B cell (primary cell): Measurements from ENCODE around the gene DCUN1D4. TPM values are rescaled to one million over a fixed set of nuclear protein-coding genes. Genes with fewer than 3 reads are reported as not detected.

Experiments used
- ATAC-seq: fragments of 200-7000 bp; cut with Tn5 transposase; one replicate; pipeline ENCODE4 v1.10.0; 2021; ENCODE audit warnings: low read depth, mild to moderate bottlenecking, moderate number of reproducible peaks, moderate library complexity
- CTCF ChIA-PET: fragments of 350-600 bp; sonication (Branson Sonifier 250); formaldehyde crosslinking; loops from one replicate; lab custom pipeline; 2021; ENCODE audit warnings: antibody characterized with exemption, inconsistent platforms; lab: Charles Lee
- POLR2A ChIA-PET: fragments of 350-600 bp; sonication (Branson Sonifier 250); formaldehyde crosslinking; loops from one replicate; lab custom pipeline; 2021; ENCODE audit warnings: antibody characterized with exemption; lab: Charles Lee
- DNase-seq: peaks from one replicate; pipeline ENCODE4 v3.0.0; 2013
- H2AFZ ChIP-seq: 2 replicates; pipeline ENCODE4 v1.6.1; 2012; ENCODE audit warnings: mild to moderate bottlenecking, low read depth, low read length; ENCODE audit not compliant: insufficient read depth, poor library complexity, severe bottlenecking
- H3K27ac ChIP-seq, 2 donors: 1 replicate in 1 of 2; 2 replicates in 1 of 2; pipeline ENCODE4 v1.5.1; 2012 to 2013; ENCODE audit warnings: low read length in 2 of 2, mild to moderate bottlenecking in 2 of 2, moderate library complexity in 1 of 2
- H3K27me3 ChIP-seq, 4 experiments: fragments of 200-600 bp in 1 of 4; sonication (generic) in 1 of 4; replicated peaks in 1 of 4; 1 replicate in 2 of 4; 2 replicates in 2 of 4; pipeline versions ENCODE4 v1.6.1 to v1.7.0; 2013 to 2016; ENCODE audit warnings: low read length in 3 of 4, mild to moderate bottlenecking in 2 of 4, mixed read lengths in 1 of 4, moderate library complexity in 1 of 4; ENCODE audit not compliant: insufficient read depth in 4 of 4, control insufficient read depth in 3 of 4; ENCODE audit errors: control extremely low read depth in 1 of 4
- H3K36me3 ChIP-seq, 2 experiments: replicated peaks in 1 of 2; 1 replicate in 1 of 2; 2 replicates in 1 of 2; pipeline versions ENCODE4 v1.6.1 to v1.7.1; 2013; ENCODE audit warnings: low read length in 1 of 2; ENCODE audit not compliant: insufficient read depth in 2 of 2, control insufficient read depth in 1 of 2; ENCODE audit errors: control extremely low read depth in 1 of 2, extremely low read depth in 1 of 2
- H3K4me1 ChIP-seq, 2 donors: fragments of 200-600 bp in 1 of 2; sonication (generic) in 1 of 2; 1 replicate in 1 of 2; 2 replicates in 1 of 2; pipeline versions ENCODE4 v1.5.1 to v1.6.1; 2013 to 2017; ENCODE audit warnings: low read length in 2 of 2; ENCODE audit not compliant: control insufficient read depth in 2 of 2, insufficient read depth in 2 of 2
- H3K4me2 ChIP-seq: replicated peaks from 2 replicates; pipeline ENCODE3; 2012; ENCODE audit warnings: mild to moderate bottlenecking, low read depth, low read length; ENCODE audit not compliant: poor library complexity, severe bottlenecking
- H3K4me3 ChIP-seq, 5 experiments: fragments of 200-600 bp in 1 of 5; sonication (generic) in 1 of 5; 1 replicate in 3 of 5; 2 replicates in 2 of 5; pipeline versions ENCODE4 v1.5.1 to v1.7.0; 2011 to 2016; ENCODE audit warnings: low read length in 4 of 5, mild to moderate bottlenecking in 4 of 5, low read depth in 2 of 5, control low read depth in 1 of 5, moderate library complexity in 1 of 5; ENCODE audit not compliant: insufficient read depth in 1 of 5; ENCODE audit errors: control extremely low read depth in 1 of 5, extremely low read depth in 1 of 5
- H3K79me2 ChIP-seq: fragments of 200-600 bp; sonication (generic); one replicate; pipeline ENCODE4 v1.6.0; 2016; ENCODE audit warnings: low read length; ENCODE audit not compliant: control insufficient read depth, insufficient read depth
- H3K9ac ChIP-seq: fragments of 200-600 bp; sonication (generic); 2 replicates; pipeline ENCODE4 v1.6.1; 2017; ENCODE audit warnings: mild to moderate bottlenecking, low read length, moderate library complexity
- H3K9me3 ChIP-seq, 3 donors: one replicate each; pipeline versions ENCODE4 v1.6.1 to v1.7.1; 2013; ENCODE audit warnings: low read length in 2 of 3; ENCODE audit not compliant: control insufficient read depth in 2 of 3, insufficient read depth in 1 of 3; ENCODE audit errors: control extremely low read depth in 1 of 3
- H4K20me1 ChIP-seq: 2 replicates; pipeline ENCODE4 v1.6.0; 2012; ENCODE audit warnings: mild to moderate bottlenecking, low read length; ENCODE audit not compliant: insufficient read depth, control insufficient read depth, poor library complexity, severe bottlenecking
- H3K27ac Mint-ChIP-seq: one replicate; pipeline ENCODE4 v1.8.0; 2021; ENCODE audit warnings: mixed read lengths
- H3K27me3 Mint-ChIP-seq: one replicate; pipeline ENCODE4 v1.8.0; 2021; ENCODE audit warnings: mixed read lengths
- H3K4me1 Mint-ChIP-seq: one replicate; pipeline ENCODE4 v1.8.0; 2021; ENCODE audit warnings: mixed read lengths
- H3K4me3 Mint-ChIP-seq: one replicate; pipeline ENCODE4 v1.8.0; 2021; ENCODE audit warnings: mixed read lengths
- H3K9me3 Mint-ChIP-seq: one replicate; pipeline ENCODE4 v1.8.0; 2022; ENCODE audit warnings: mixed read lengths; ENCODE audit not compliant: insufficient read depth
- CTCF ChIP-seq: fragments of 200-600 bp; IDR thresholded peaks from one replicate; pipeline ENCODE4 v1.8.0; 2022; ENCODE audit warnings: antibody characterized with exemption, mild to moderate bottlenecking
- EZH2 ChIP-seq: IDR thresholded peaks from 2 replicates; pipeline ENCODE4 v1.6.1; 2012; ENCODE audit warnings: borderline replicate concordance, low read depth, mild to moderate bottlenecking, moderate library complexity, low read length; ENCODE audit not compliant: insufficient read depth, poor library complexity, severe bottlenecking
- WGBS: methylation state at CpG from one replicate; pipeline ENCODE4 v1.1.5; 2013; ENCODE audit warnings: missing lambda C conversion rate; ENCODE audit not compliant: insufficient coverage; 5-methylcytosine and 5-hydroxymethylcytosine counted together
- intact Hi-C: fragments of 100-400 bp; cut with micrococcal nuclease; formaldehyde crosslinking; loops from one replicate; pipeline ENCODE4 v1.10.0; 2022
- polyA plus RNA-seq: library from polyadenylated mRNA; depleted of rRNA; stranded (reverse); fragments of >200 nt; gene quantifications from 2 replicates; pipeline ENCODE4 v1.2.3, GENCODE V29; 2012
- total RNA-seq, 2 donors: library from RNA; stranded (reverse); fragments of 120-200 nt in 1 of 2; gene quantifications; 1 replicate in 1 of 2; 2 replicates in 1 of 2; pipeline versions ENCODE4 v1.2.3 to v1.2.4, GENCODE V29; 2013 to 2022

DCUN1D4 gene
- total and polyA plus RNA-seq, 2 donors (not counting 1 experiment from before 2014, with no cell fraction given), result 15.1 to 39.7 TPM

GRCh38 chr4:51843309-51844152 lies 578 bp downstream of the DCUN1D4 start:
- 0% methylated on average over 22 of the region's 64 CpGs for WGBS
- H3K9ac ChIP-seq, result peak overlapping the region; percentile 95
- no peak for TF ChIP-seq EZH2
- no peaks in the 10 kb centered on the region for H3K9me3 Mint-ChIP-seq
- no peaks in the 10 kb centered on the region for H3K27me3 Mint-ChIP-seq
- H3K79me2 ChIP-seq, result peaks cover 9% of the 10 kb centered on the region
- peaks cover 11% of the 10 kb centered on the region for H3K4me1 Mint-ChIP-seq
- H3K27ac Mint-ChIP-seq, result peak overlapping the region; percentile 88
- CTCF ChIA-PET, result interaction anchor here (1.1 to 3.1 kb wide), 4 partner anchors 11 to 183 kb away, joined by 3 to 20 read pairs (median 4); no protein-coding TSS in a partner anchor
- H3K27me3 ChIP-seq, result no peaks in the 10 kb centered on the region
- intact Hi-C loops, result loop anchor here (1.0 to 5.0 kb wide), 6 partner anchors 54 to 1523 kb away; partner anchors contain the start of genes SCFD2 and SGCB
- peak overlapping the region; percentile 64 to 81 for H3K27ac ChIP-seq
- H3K36me3 ChIP-seq, result no peaks in the 10 kb centered on the region
- H3K4me3 Mint-ChIP-seq, result peak overlapping the region; percentile 94
- peaks cover 9 to 12% of the 10 kb centered on the region in 2 donors for H3K4me1 ChIP-seq
- H4K20me1 ChIP-seq, result no peaks in the 10 kb centered on the region
- peak overlapping the region; percentile 97 for H3K4me2 ChIP-seq
- peaks cover 0 to 5% (median 2%) of the 10 kb centered on the region in 3 donors for H3K9me3 ChIP-seq
- POLR2A ChIA-PET, result interaction anchor here (0.6 to 1.1 kb wide), 4 partner anchors 9 to 1363 kb away, joined by 3 to 4 read pairs (median 3); partner anchors contain the start of gene SGCB
- ATAC-seq, result peak; percentile 18
- H3K4me3 ChIP-seq, result peak overlapping the region; percentile 43 to 96 (median 76)
- H2AFZ ChIP-seq, result peak overlapping the region; percentile 94
- DNase-seq, result peak; percentile 63

DNA sequence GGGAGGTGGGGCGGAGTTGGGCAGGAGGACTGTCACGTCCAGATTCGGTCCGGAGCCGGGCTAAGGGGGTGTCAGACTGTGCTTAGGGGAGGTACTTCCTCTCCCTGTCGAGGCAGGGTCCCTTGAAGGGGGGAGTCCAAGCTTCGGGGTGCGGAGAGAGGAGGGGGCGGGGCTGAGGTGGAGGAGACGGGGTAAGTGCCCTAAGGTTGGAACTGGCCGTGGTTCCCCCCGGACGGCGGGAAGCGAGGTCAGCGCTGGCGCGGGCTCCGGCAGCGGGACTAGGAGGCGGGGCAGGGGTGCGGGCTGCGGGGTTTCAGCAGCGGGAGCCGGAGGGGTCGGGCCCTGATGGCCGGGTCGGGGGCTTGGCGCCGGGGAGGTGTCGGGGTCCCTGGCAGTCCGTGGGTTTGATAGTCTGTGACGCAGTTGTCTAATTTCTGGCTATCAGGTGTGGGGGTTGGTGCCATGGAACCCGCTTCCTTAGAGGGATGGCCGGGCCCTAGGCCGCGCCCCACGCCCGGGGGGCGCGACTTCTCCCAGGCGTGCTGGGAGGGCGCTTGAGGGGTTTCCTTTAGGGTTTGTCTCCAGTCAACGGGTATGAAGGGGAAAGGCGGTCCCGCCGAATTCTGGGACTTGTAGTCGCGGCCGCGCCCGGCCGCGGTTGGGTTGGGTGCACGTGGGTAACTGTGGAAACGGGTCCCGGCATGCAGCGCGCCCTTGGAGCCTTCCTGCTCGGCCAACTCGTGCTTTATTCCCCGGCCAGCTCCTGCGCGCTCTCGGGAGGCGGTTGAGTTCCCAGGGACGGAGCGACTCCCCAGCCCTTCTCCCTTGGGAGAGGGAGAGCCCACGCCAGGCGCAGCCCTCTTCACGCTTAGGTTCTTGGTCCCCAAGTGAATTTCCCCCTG lies 1.5 kb downstream of the DCUN1D4 start:
- POLR2A ChIA-PET, result interaction anchor here (0.6 to 0.9 kb wide), 3 partner anchors 10 to 1362 kb away, joined by 3 to 4 read pairs (median 3); partner anchors contain the start of gene SGCB
- no peaks in the 10 kb centered on the region for H3K27me3 Mint-ChIP-seq
- H3K27ac Mint-ChIP-seq, result peak overlapping the region; percentile 88
- H3K4me3 Mint-ChIP-seq, result peak overlapping the region; percentile 84
- peak overlapping the region; percentile 94 for H2AFZ ChIP-seq
- peak overlapping the region; percentile 95 for H3K9ac ChIP-seq
- under 1% methylated on average over 68 of the region's 71 CpGs for WGBS
- CTCF ChIA-PET, result no interaction called here
- H3K79me2 ChIP-seq, result peaks cover 11% of the 10 kb centered on the region
- no peaks in the 10 kb centered on the region for H3K27me3 ChIP-seq
- peaks cover 11% of the 10 kb centered on the region for H3K4me1 Mint-ChIP-seq
- TF ChIP-seq CTCF, result no peak
- TF ChIP-seq EZH2, result no peak
- peak overlapping the region; percentile 63 to 81 for H3K27ac ChIP-seq
- ATAC-seq, result peak; percentile 18
- intact Hi-C loops, result loop anchor here (1.0 to 5.0 kb wide), 5 partner anchors 53 to 1522 kb away; partner anchors contain the start of gene SCFD2
- peak overlapping the region; percentile 97 for H3K4me2 ChIP-seq
- H3K4me1 ChIP-seq, result peaks cover 9 to 12% of the 10 kb centered on the region in 2 donors
- peaks cover 0 to 4% of the 10 kb centered on the region in 2 experiments for H3K36me3 ChIP-seq
- no peaks in the 10 kb centered on the region for H3K9me3 Mint-ChIP-seq
- peak overlapping the region; percentile 43 to 96 (median 76) for H3K4me3 ChIP-seq
- no peaks in the 10 kb centered on the region for H4K20me1 ChIP-seq
- peak; percentile 86 for DNase-seq
- peaks cover 0 to 5% (median 2%) of the 10 kb centered on the region in 3 donors for H3K9me3 ChIP-seq
